Tibial artery (tissue), 4 donors: ENCODE results near the gene THBS3.
"Not testable (repeated sequence)": the region's sequence is repeated elsewhere in the genome, so short reads cannot be mapped to it uniquely, and the experiment has no call there.

Experiments used
- DNase-seq, 2 donors: peaks; one replicate each; pipeline ENCODE4 v3.0.0-alpha.2; 2019
- H3K27ac ChIP-seq, 2 donors: fragments of 200-600 bp; sonication (generic) in 1 of 2; 1 replicate in 1 of 2; 2 replicates in 1 of 2; pipeline ENCODE4 v1.5.1; 2018 to 2019; ENCODE audit warnings: mild to moderate bottlenecking in 1 of 2
- H3K27me3 ChIP-seq, 2 donors: fragments of 200-600 bp; sonication (generic) in 1 of 2; one replicate each; pipeline versions ENCODE4 v1.5.1 to v1.6.0; 2016 to 2019
- H3K36me3 ChIP-seq, 3 donors: fragments of 200-600 bp; sonication (generic) in 2 of 3; one replicate each; pipeline ENCODE4 v1.5.1; 2016 to 2019; ENCODE audit warnings: mild to moderate bottlenecking in 2 of 3
- H3K4me1 ChIP-seq, 4 donors: fragments of 200-600 bp; sonication (generic) in 2 of 4; 1 replicate in 3 of 4; 2 replicates in 1 of 4; pipeline ENCODE4 v1.5.1; 2016 to 2019
- H3K4me3 ChIP-seq, 2 donors: fragments of 200-600 bp; sonication (generic) in 1 of 2; 1 replicate in 1 of 2; 2 replicates in 1 of 2; pipeline ENCODE4 v1.5.1; 2018 to 2019; ENCODE audit warnings: mild to moderate bottlenecking in 2 of 2
- H3K9me3 ChIP-seq, 3 donors: fragments of 200-600 bp; sonication (generic) in 1 of 3; one replicate each; pipeline ENCODE4 v1.5.1; 2016 to 2019
- CTCF ChIP-seq, 2 experiments: fragments of 200-600 bp in 1 of 2; fragments of 450-650 bp in 1 of 2; IDR thresholded peaks; one replicate each; pipeline ENCODE4 v1.5.1; 2017 to 2019; ENCODE audit warnings: antibody characterized with exemption in 2 of 2, mild to moderate bottlenecking in 1 of 2, moderate library complexity in 1 of 2
- intact Hi-C: fragments of 100-400 bp; cut with DNase I; formaldehyde crosslinking; loops from one replicate; pipeline ENCODE4 v1.15.0; 2023; ENCODE audit warnings: low total_unique reads

The THBS3 gene

DNA sequence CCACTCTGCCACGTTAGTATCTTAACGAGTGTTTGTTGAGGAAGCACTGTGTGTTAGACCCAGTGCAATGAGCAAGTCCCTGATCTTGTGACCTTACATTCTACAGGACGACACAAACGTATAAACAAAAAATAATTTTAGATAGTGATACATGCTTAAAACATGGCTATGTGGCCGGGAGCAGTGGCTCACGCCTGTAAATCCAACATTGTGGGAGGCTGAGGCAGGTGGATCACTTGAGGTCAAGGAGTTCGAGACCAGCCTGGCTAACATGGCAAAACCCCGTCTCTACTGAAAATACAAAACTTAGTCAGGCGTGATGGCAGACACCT lies 20.4 kb upstream of the THBS3 start:
- H3K27ac ChIP-seq: peak overlapping the region; percentile 80 to 84
- H3K36me3 ChIP-seq: no peaks in the 10 kb centered on the region
- peak overlapping the region; percentile 53 to 66 for H3K4me3 ChIP-seq
- DNase-seq: peak in 1 of 2 donors; percentile 52
- peaks cover 0 to 53% (median 31%) of the 10 kb centered on the region in 4 donors for H3K4me1 ChIP-seq
- H3K9me3 ChIP-seq: no peaks in the 10 kb centered on the region
- intact Hi-C loops: no loop called here
- H3K27me3 ChIP-seq: no peaks in the 10 kb centered on the region
- no peak for TF ChIP-seq CTCF (IDR thresholded peaks at IDR 0.05)

GRCh38 chr1:155227261-155228095 lies 19.8 kb upstream of the THBS3 start:
- peaks cover 0 to 49% (median 28%) of the 10 kb centered on the region in 4 donors for H3K4me1 ChIP-seq
- no peaks in the 10 kb centered on the region for H3K9me3 ChIP-seq
- no peaks in the 10 kb centered on the region for H3K27me3 ChIP-seq
- peak in 1 of 2 experiments; percentile 5 for TF ChIP-seq CTCF (IDR thresholded peaks at IDR 0.05)
- peak; percentile 98 to 100 for DNase-seq
- H3K36me3 ChIP-seq: no peaks in the 10 kb centered on the region
- H3K27ac ChIP-seq: peak overlapping the region; percentile 80 to 84
- peak overlapping the region; percentile 53 to 66 for H3K4me3 ChIP-seq
- intact Hi-C loops: no loop called here

DNA sequence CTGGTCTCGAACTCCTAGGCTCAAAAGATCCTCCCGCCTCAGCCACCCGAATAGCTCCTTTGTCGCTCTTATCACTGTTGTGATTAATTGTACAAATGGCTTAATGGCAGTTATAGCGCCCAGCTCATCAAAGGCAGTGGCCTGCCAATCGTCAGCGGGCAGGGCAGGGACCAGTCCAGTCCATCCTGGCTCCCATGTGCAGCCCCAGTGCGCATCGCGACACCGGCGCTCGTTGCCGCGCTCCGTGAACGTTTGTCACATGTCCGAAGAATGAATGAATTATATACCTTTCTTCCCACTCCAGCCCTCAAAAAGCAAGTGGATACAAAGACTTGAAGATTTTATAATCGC lies 19.2 kb upstream of the THBS3 start:
- H3K4me1 ChIP-seq: peaks cover 0 to 43% (median 22%) of the 10 kb centered on the region in 4 donors
- no peaks in the 10 kb centered on the region for H3K36me3 ChIP-seq
- no peaks in the 10 kb centered on the region for H3K9me3 ChIP-seq
- H3K4me3 ChIP-seq: peak overlapping the region; percentile 53 to 66
- TF ChIP-seq CTCF (IDR thresholded peaks at IDR 0.05): no peak
- intact Hi-C loops: no loop called here
- DNase-seq: peak; percentile 56 to 74
- no peaks in the 10 kb centered on the region for H3K27me3 ChIP-seq
- peak overlapping the region; percentile 80 to 84 for H3K27ac ChIP-seq

DNA sequence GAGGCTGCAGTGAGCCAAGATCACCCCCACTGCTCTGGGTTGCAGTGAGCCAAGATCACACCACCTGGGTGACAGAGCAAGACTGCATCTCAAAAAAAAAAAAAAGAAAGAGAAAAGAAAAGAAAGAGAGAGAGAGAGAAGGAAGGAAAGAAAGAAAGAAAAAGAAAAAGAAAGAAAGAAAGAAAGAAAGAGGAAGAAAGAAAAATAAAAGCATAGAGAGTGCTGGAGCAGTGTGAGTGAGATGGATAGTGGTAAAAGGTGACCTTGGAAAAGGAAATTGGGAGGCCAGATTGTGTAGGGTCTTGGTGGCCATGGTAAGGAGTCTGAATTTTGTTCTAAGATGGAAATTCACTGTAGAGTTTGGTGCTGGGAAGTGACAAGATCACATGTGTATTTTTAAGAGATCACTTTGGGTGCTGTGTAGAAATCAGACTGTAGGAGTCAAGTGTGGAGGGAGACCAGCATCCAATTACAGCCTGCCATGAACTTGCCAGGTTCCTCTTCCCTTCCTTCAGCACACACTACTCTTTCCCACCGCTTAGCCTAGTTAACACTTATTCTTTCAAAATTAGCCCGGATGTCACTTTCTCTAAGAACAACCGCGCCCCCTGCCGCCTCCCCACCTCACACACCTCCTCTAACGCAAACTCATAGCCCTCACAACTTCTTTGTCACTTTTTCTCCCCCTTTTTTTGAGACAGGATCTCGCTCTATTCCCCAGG lies 18.7 kb upstream of the THBS3 start:
- H3K9me3 ChIP-seq: no peaks in the 10 kb centered on the region
- H3K4me3 ChIP-seq: peak overlapping the region; percentile 53 to 66
- no peaks in the 10 kb centered on the region for H3K36me3 ChIP-seq
- H3K4me1 ChIP-seq: peaks cover 0 to 37% (median 18%) of the 10 kb centered on the region in 4 donors
- TF ChIP-seq CTCF (IDR thresholded peaks at IDR 0.05): peak; percentile 64 to 65
- intact Hi-C loops: no loop called here
- peak; percentile 84 to 88 for DNase-seq
- peak overlapping the region; percentile 80 to 84 for H3K27ac ChIP-seq
- H3K27me3 ChIP-seq: no peaks in the 10 kb centered on the region

DNA sequence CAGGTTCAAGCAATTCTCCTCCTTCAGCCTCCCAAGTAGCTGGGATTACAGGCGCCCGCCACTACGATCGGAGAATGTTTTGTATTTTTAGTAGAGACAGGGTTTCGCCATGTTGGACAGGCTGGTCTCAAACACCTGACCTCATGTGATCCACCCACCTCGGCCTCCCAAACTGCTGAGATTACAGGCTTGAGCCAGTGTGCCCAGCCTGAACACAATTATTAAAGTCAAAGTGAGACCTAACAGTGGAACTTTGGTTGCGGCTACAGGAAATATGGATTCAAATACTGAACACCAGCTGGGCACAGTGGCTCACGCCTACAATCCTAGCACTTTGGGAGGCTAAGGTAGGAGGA lies 17.7 kb upstream of the THBS3 start:
- peaks cover 0 to 34% (median 18%) of the 10 kb centered on the region in 4 donors for H3K4me1 ChIP-seq
- H3K27ac ChIP-seq: peak overlapping the region in 1 of 2 donors; percentile 84
- intact Hi-C loops, H3K4me3 ChIP-seq, H3K36me3 ChIP-seq, H3K27me3 ChIP-seq, H3K9me3 ChIP-seq: not testable (repeated sequence)
- peak in 1 of 2 donors; percentile 61 for DNase-seq

GRCh38 chr1:155223047-155223446 lies 15.3 kb upstream of the THBS3 start:
- Histone ChIP-seq H3K27ac (no peak overlapping the region), H3K27me3 (no peaks in the 10 kb centered on the region), H3K9me3 (no peaks in the 10 kb centered on the region), H3K36me3 (no peaks in the 10 kb centered on the region), H3K4me1 (peaks cover 0 to 36% (median 18%) of the 10 kb centered on the region in 4 donors), H3K4me3 (no peak overlapping the region)
- no peak for DNase-seq
- intact Hi-C loops: no loop called here
- no peak for TF ChIP-seq CTCF (IDR thresholded peaks at IDR 0.05)

GRCh38 chr1:155220211-155220965 lies 12.7 kb upstream of the THBS3 start:
- peaks cover 0 to 18% (median 9%) of the 10 kb centered on the region in 4 donors for H3K4me1 ChIP-seq
- H3K4me3 ChIP-seq, H3K9me3 ChIP-seq, H3K27me3 ChIP-seq, intact Hi-C loops, H3K27ac ChIP-seq, DNase-seq: not testable (repeated sequence)
- H3K36me3 ChIP-seq: peaks cover 0 to 12% (median 0%) of the 10 kb centered on the region in 3 donors
